ENCODE results near the gene AQP2. TPM values are rescaled to one million over a fixed set of nuclear protein-coding genes. Genes with fewer than 3 reads are reported as not detected.
A peak's percentile ranks its signal among the peaks of the same experiment; 100 is the strongest.

The AQP2 gene
- total RNA-seq, 2 donors from 2014 or later = not detected

- ATAC-seq (no peak), DNase-seq (ENCODE audit: low spot score) (no peak)
- H3K9me3 Mint-ChIP-seq = no peaks in the 10 kb centered on the region
- H3K27ac Mint-ChIP-seq = no peak overlapping the region
- H3K4me1 Mint-ChIP-seq (ENCODE audit: low read depth in 2 of 2) = peaks cover 6% of the 10 kb centered on the region in 2 donors
- H3K36me3 Mint-ChIP-seq = peaks cover 7% of the 10 kb centered on the region
- H3K27me3 Mint-ChIP-seq = peaks cover 51 to 59% of the 10 kb centered on the region in 2 donors
- H3K4me3 Mint-ChIP-seq = peak overlapping the region; percentile 32
Observed at GRCh38 chr12:49960474-49961110, 10.1 kb downstream of the AQP2 start.

DNA sequence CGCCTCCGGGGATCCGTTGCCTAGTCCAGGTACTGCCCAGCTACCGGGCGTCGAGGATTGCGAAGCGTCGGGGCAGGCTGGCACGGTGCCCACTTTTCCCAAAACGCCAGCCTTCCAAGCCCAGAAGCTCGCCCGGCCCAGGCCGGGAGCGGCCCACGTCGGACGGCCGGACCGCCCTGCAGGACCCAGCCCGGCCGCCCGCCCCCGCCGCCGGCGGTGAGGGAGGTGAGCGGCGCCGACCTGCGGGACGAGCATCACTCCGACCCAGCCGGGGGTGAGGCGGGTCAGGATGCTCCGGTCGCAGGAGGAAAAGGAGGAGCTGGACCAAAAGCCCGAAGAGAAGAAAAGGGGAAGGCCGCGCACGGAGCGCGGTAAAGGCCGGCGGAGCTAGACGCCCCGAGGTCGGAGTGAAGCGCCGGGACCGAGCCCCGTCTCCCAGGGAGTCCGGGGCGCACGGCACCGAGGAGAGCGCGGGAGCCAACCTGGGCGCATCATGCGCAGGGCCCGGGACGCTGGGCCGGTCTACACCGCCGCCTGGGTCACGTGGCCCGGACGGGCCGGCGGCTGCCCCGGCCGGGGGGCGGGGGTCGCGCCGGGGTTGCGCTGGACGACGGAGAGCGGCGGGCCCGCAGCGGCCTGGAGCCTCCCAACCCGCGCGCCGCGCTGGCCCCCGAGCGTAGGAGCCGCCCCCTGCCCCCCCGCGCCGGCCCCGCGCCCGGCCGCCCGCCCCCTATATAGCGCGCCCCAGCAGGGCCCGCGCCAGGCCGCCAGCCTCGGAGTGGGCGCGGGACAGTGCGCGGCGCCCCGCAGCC is 10.8 kb downstream of the AQP2 start, which contains the start of gene AQP5:
AQP5 (plus strand) TSS at position 762 of the 812 bp plus-strand sequence. CDS start 146 bp downstream, outside the sequence.
- peak in 1 of 2 donors; percentile 3 for ATAC-seq

DNA sequence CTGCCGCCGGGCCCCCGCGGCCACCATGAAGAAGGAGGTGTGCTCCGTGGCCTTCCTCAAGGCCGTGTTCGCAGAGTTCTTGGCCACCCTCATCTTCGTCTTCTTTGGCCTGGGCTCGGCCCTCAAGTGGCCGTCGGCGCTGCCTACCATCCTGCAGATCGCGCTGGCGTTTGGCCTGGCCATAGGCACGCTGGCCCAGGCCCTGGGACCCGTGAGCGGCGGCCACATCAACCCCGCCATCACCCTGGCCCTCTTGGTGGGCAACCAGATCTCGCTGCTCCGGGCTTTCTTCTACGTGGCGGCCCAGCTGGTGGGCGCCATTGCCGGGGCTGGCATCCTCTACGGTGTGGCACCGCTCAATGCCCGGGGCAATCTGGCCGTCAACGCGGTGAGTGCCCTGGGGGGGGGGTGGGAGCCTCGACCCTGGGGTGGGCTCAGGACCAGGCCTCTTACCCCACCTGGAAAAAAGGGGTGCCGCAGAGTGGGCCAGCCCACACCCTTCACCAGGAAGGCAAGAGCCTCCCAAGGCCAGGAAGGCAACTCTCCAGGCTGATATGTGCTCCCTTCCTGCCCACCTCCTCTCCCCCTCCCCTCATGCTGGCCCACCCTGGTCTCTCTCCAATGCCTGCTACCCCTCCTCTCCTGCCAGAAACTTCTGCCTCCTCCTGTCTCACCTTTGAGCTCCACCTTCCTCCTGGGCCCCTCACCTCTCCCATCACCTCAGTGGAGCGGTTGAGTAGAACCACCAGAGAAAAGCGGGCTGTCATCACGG is 11.6 kb downstream of the AQP2 start:
- peaks cover 7% of the 10 kb centered on the region for H3K36me3 Mint-ChIP-seq
- DNase-seq (ENCODE audit: low spot score) (no peak), ATAC-seq (no peak)
- H3K27ac Mint-ChIP-seq = no peak overlapping the region
- H3K4me3 Mint-ChIP-seq = no peak overlapping the region
- no peaks in the 10 kb centered on the region for H3K9me3 Mint-ChIP-seq
- H3K4me1 Mint-ChIP-seq (ENCODE audit: low read depth in 2 of 2) = peaks cover 6 to 9% of the 10 kb centered on the region in 2 donors
- H3K27me3 Mint-ChIP-seq = peaks cover 54 to 66% of the 10 kb centered on the region in 2 donors

More for the DNA sequence above, 10.8 kb downstream of the AQP2 start, which contains the start of gene AQP5:
- Mint-ChIP-seq H3K4me3 (peak within 1 kb of the TSS; percentile 32), H3K36me3 (peaks cover 7% of the 10 kb centered on the region), H3K27me3 (peaks cover 56 to 66% of the 10 kb centered on the region in 2 donors), H3K9me3 (no peaks in the 10 kb centered on the region), H3K27ac (no peak within 1 kb of the TSS), H3K4me1 (ENCODE audit: low read depth in 2 of 2) (peaks cover 6% of the 10 kb centered on the region in 2 donors)
- DNase-seq (ENCODE audit: low spot score) = no peak

DNA sequence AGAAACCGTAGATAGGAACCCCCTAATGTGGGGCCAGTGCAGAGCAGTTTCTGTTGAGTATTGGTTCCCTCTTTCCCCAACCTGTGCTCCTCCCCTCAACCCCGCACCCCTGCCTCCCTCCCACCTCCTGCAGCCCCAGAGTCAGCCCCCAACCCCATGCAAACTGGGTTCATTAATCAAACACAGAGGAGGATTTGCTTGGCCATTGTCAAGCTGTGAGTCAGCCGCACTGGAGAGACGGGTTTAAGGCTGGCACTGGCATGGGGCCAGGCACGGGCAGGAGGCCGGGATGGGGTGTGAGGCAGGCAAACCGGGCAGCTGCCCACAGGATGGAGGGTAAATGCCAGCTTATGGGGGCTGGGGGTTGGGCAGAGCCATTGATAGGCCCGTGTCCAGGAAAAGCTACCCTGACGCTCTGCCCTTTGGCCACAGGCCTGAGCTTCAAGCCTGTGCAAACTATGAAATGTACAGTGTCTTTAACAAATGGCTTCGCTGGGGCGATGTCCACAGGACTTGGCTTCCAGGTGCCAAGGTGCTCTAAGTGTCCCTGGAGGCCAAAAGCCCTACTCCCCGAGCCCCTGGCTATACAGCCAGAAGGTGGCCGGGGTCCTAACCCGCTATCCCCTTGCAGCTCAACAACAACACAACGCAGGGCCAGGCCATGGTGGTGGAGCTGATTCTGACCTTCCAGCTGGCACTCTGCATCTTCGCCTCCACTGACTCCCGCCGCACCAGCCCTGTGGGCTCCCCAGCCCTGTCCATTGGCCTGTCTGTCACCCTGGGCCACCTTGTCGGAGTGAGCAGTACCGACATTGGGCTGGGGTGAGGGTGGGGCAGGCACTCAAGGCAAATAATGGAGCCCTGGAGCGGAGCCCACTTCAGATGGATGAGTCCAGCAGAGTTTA is 12.6 kb downstream of the AQP2 start:
- ATAC-seq = no peak
- H3K4me1 Mint-ChIP-seq (ENCODE audit: low read depth in 2 of 2) = peaks cover 6 to 9% of the 10 kb centered on the region in 2 donors
- H3K4me3 Mint-ChIP-seq = no peak overlapping the region

GRCh38 chr12:49963976-49964815 is 13.7 kb downstream of the AQP2 start:
- no peak overlapping the region for H3K4me3 Mint-ChIP-seq
- no peaks in the 10 kb centered on the region for H3K9me3 Mint-ChIP-seq
- ATAC-seq (no peak), DNase-seq (ENCODE audit: low spot score) (no peak)
- H3K4me1 Mint-ChIP-seq (ENCODE audit: low read depth in 2 of 2) = peaks cover 6 to 9% of the 10 kb centered on the region in 2 donors
- peaks cover 7% of the 10 kb centered on the region for H3K36me3 Mint-ChIP-seq
- H3K27ac Mint-ChIP-seq = no peak overlapping the region
- H3K27me3 Mint-ChIP-seq = peaks cover 38 to 46% of the 10 kb centered on the region in 2 donors

More for the DNA sequence above, 12.6 kb downstream of the AQP2 start:
- H3K27me3 Mint-ChIP-seq = peaks cover 47 to 56% of the 10 kb centered on the region in 2 donors
- H3K27ac Mint-ChIP-seq = no peak overlapping the region
- H3K36me3 Mint-ChIP-seq = peaks cover 7% of the 10 kb centered on the region
- no peak for DNase-seq (ENCODE audit: low spot score)
- no peaks in the 10 kb centered on the region for H3K9me3 Mint-ChIP-seq

DNA sequence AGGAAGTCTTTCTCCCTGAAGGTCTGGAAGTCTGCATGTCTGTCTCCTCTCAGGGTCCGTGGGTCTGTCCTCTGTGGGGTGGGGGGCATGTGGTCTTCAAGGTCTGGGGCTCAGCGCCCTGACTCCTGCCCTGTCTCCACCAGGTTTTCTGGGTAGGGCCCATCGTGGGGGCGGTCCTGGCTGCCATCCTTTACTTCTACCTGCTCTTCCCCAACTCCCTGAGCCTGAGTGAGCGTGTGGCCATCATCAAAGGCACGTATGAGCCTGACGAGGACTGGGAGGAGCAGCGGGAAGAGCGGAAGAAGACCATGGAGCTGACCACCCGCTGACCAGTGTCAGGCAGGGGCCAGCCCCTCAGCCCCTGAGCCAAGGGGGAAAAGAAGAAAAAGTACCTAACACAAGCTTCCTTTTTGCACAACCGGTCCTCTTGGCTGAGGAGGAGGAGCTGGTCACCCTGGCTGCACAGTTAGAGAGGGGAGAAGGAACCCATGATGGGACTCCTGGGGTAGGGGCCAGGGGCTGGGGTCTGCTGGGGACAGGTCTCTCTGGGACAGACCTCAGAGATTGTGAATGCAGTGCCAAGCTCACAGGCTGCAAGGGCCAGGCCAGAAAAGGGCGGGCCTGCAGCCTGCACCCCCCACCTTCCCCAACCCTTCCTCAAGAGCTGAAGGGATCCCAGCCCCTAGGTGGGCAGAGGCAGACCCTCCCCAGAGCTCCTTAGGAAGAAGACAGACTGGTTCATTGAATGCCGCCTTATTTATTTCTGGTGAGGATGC is 14.5 kb downstream of the AQP2 start:
- Mint-ChIP-seq H3K4me1 (ENCODE audit: low read depth in 2 of 2) (peaks cover 6 to 9% of the 10 kb centered on the region in 2 donors), H3K27me3 (peaks cover 34 to 38% of the 10 kb centered on the region in 2 donors)

DNA sequence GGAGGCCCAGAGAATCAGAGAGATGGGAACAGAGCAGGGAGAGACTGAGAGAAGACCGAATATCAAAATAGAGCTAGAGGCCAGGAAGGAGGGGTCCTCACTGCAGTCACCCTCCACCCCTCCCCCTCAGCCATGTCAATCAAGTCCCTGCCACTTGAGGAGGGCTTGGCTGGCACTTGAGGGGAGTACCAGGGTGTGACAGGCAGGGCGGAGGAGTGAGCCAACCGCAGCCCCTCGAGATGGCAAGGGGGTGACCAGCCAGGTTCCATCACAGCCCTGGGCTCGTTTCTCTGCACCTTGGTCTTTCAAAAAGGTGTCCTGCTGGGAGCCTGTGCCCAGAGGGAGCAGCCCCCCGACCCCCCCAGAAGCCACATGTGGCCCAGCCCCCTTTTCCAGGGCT is 15.3 kb downstream of the AQP2 start:
- ATAC-seq (no peak), DNase-seq (ENCODE audit: low spot score) (no peak)
- peaks cover 27 to 30% of the 10 kb centered on the region in 2 donors for H3K27me3 Mint-ChIP-seq
- peaks cover 0 to 3% of the 10 kb centered on the region in 2 donors for H3K4me1 Mint-ChIP-seq (ENCODE audit: low read depth in 2 of 2)
- no peak overlapping the region for H3K27ac Mint-ChIP-seq
- no peaks in the 10 kb centered on the region for H3K9me3 Mint-ChIP-seq
- H3K36me3 Mint-ChIP-seq = no peaks in the 10 kb centered on the region
- H3K4me3 Mint-ChIP-seq = no peak overlapping the region

More for the DNA sequence above, 14.5 kb downstream of the AQP2 start:
- H3K27ac Mint-ChIP-seq = no peak overlapping the region
- H3K9me3 Mint-ChIP-seq = no peaks in the 10 kb centered on the region
- no peak for ATAC-seq
- H3K4me3 Mint-ChIP-seq = no peak overlapping the region
- DNase-seq (ENCODE audit: low spot score) = no peak
- H3K36me3 Mint-ChIP-seq = peaks cover 7% of the 10 kb centered on the region

GRCh38 chr12:49966511-49967041 is 16.0 kb downstream of the AQP2 start:
- no peak for DNase-seq (ENCODE audit: low spot score)
- H3K36me3 Mint-ChIP-seq = no peaks in the 10 kb centered on the region
- H3K4me1 Mint-ChIP-seq (ENCODE audit: low read depth in 2 of 2) = peaks cover 0 to 3% of the 10 kb centered on the region in 2 donors
- H3K4me3 Mint-ChIP-seq = peak overlapping the region; percentile 65
- peak overlapping the region in 1 of 2 donors; percentile 62 for H3K27ac Mint-ChIP-seq
- H3K27me3 Mint-ChIP-seq = peaks cover 27 to 28% of the 10 kb centered on the region in 2 donors
- ATAC-seq = no peak
- no peaks in the 10 kb centered on the region for H3K9me3 Mint-ChIP-seq

DNA sequence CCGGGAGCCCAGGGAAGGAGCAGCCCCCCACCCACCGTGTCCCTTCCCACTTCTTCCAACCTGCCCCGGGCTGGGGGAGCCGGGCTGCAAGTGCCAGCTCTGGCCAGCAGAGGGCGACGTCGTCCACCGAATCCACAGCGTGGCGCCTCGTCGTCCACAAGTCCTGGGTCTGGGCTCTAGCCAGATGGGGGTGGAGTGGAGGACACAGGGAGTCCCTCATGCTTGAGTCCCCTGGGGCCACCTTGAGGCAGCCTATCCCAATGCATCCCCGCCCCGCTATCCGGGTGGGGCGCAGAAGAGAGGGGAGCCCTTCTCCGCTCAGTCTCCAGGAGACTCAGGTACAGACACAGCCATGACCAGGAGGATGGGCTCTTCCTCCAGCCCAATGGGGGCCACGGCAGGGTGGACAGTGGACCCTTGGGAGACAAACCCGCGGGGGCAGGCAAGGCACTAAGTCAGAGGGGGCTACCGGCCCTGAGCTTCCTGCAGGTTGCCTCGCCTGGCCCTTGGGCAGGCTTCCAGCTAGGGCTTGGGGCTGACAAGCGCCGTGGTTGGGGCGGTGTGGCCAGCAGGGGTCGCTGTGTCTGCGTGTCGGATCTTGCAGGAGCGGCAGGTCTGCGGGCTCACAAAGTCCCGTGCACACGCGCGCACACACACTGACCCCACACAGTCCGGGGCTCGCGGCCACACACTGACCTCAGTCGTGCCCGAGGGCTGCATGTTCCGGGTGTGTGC is 16.7 kb downstream of the AQP2 start:
- H3K9me3 Mint-ChIP-seq = no peaks in the 10 kb centered on the region
- H3K27me3 Mint-ChIP-seq = peaks cover 28 to 29% of the 10 kb centered on the region in 2 donors
- peak; percentile 84 for ATAC-seq
- no peaks in the 10 kb centered on the region for H3K36me3 Mint-ChIP-seq
- no peak overlapping the region for H3K27ac Mint-ChIP-seq
- H3K4me3 Mint-ChIP-seq = peak overlapping the region; percentile 65
- H3K4me1 Mint-ChIP-seq (ENCODE audit: low read depth in 2 of 2) = peaks cover 0 to 3% of the 10 kb centered on the region in 2 donors
- peak; percentile 84 for DNase-seq (ENCODE audit: low spot score)

DNA sequence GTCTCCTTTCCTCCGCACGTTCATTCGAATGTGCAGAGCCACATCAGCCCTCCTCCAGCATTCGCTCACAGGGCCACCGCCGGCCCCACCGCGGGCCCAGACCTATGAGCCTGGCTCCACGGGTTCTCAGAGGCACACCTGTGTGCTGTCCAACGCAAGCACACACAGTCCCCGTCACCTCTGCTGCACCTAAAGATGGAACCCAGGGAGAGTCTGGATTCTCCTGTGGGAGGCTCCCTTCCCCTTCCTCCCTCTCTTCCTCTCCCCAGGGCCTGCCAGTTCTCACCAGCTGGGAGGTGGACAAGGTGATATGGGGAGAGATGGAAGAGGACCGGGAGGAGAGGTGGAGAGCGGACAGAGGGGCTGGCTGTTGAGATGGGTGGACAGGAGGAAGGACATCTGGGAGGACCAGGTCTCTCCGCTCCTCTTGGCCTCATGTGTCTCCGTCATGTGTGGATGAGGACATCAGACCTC is 17.3 kb downstream of the AQP2 start:
- DNase-seq (ENCODE audit: low spot score) (no peak), ATAC-seq (no peak)
- H3K9me3 Mint-ChIP-seq = no peaks in the 10 kb centered on the region
- H3K4me1 Mint-ChIP-seq (ENCODE audit: low read depth in 2 of 2) = peaks cover 0 to 3% of the 10 kb centered on the region in 2 donors
- peaks cover 23 to 24% of the 10 kb centered on the region in 2 donors for H3K27me3 Mint-ChIP-seq
- H3K36me3 Mint-ChIP-seq = no peaks in the 10 kb centered on the region
- H3K4me3 Mint-ChIP-seq = no peak overlapping the region
- no peak overlapping the region for H3K27ac Mint-ChIP-seq

- H3K9me3 Mint-ChIP-seq = no peaks in the 10 kb centered on the region
- peaks cover 22 to 23% of the 10 kb centered on the region in 2 donors for H3K27me3 Mint-ChIP-seq
- H3K4me3 Mint-ChIP-seq = no peak overlapping the region
- DNase-seq (ENCODE audit: low spot score) (peak; percentile 60), ATAC-seq (no peak)
- H3K27ac Mint-ChIP-seq = no peak overlapping the region
- no peaks in the 10 kb centered on the region for H3K36me3 Mint-ChIP-seq
- peaks cover 0 to 3% of the 10 kb centered on the region in 2 donors for H3K4me1 Mint-ChIP-seq (ENCODE audit: low read depth in 2 of 2)
Observed at GRCh38 chr12:49968471-49968870, 17.9 kb downstream of the AQP2 start.
